Mucosa of rectum (tissue), 2 donors: ENCODE data around the gene MVB12B.
A peak's percentile ranks its signal among the peaks of the same experiment; 100 is the strongest.

Source experiments
- H3K27ac ChIP-seq, 2 donors: one replicate each; pipeline ENCODE4 v1.7.0; 2013; ENCODE audit warnings: inconsistent platforms in 2 of 2, low read depth in 2 of 2, low read length in 2 of 2
- H3K27me3 ChIP-seq, 2 donors: one replicate each; pipeline ENCODE4 v1.7.0; 2013; ENCODE audit warnings: low read length in 2 of 2; ENCODE audit not compliant: control insufficient read depth in 2 of 2, insufficient read depth in 2 of 2
- H3K36me3 ChIP-seq, 2 donors: one replicate each; pipeline ENCODE4 v1.7.0; 2013; ENCODE audit warnings: low read length in 2 of 2; ENCODE audit not compliant: control insufficient read depth in 2 of 2, insufficient read depth in 2 of 2
- H3K4me1 ChIP-seq, 2 donors: one replicate each; pipeline ENCODE4 v1.7.0; 2013; ENCODE audit warnings: low read length in 2 of 2, mild to moderate bottlenecking in 1 of 2; ENCODE audit not compliant: control insufficient read depth in 2 of 2, insufficient read depth in 2 of 2
- H3K4me3 ChIP-seq, 2 donors: one replicate each; pipeline ENCODE4 v1.7.0; 2013; ENCODE audit warnings: low read length in 2 of 2
- H3K9ac ChIP-seq, 2 donors: one replicate each; pipeline ENCODE4 v1.7.0; 2013; ENCODE audit warnings: low read length in 2 of 2, low read depth in 1 of 2, mild to moderate bottlenecking in 1 of 2
- H3K9me3 ChIP-seq, 2 donors: one replicate each; pipeline ENCODE4 v1.7.0; 2013; ENCODE audit warnings: low read length in 2 of 2; ENCODE audit not compliant: control insufficient read depth in 2 of 2
- donor health status: healthy.
- donor health status: Normal muscosa, but diverticular disease.

Gene MVB12B

DNA sequence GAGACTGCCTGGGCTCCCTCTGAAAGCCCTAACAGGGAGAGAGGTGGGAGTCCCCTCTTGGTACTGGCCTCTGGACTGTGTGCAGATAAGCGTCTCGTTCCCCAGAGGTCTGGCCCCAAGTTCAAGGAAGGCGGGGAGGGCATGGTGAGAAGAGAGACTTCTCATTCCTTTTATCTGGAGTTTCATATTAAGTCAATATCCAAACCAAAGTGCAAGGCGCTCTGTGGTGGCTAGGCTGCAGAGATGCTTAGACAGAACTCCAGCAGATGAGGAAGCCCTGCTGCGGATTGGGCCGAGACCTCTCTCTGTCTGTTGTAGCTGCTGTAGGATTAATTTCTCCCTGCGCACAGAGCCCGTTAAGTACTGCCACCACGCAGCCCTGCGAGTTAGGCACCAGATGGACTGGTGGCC is 16.0 kb downstream of the MVB12B start:
- H3K27me3 ChIP-seq = no peaks in the 10 kb centered on the region
- H3K27ac ChIP-seq = peak overlapping the region; percentile 1 to 46
- H3K4me1 ChIP-seq = peaks cover 13 to 44% of the 10 kb centered on the region in 2 donors
- no peak overlapping the region for H3K4me3 ChIP-seq
- no peaks in the 10 kb centered on the region for H3K9me3 ChIP-seq
- H3K36me3 ChIP-seq = peaks cover 0 to 9% of the 10 kb centered on the region in 2 donors
- no peak overlapping the region for H3K9ac ChIP-seq

DNA sequence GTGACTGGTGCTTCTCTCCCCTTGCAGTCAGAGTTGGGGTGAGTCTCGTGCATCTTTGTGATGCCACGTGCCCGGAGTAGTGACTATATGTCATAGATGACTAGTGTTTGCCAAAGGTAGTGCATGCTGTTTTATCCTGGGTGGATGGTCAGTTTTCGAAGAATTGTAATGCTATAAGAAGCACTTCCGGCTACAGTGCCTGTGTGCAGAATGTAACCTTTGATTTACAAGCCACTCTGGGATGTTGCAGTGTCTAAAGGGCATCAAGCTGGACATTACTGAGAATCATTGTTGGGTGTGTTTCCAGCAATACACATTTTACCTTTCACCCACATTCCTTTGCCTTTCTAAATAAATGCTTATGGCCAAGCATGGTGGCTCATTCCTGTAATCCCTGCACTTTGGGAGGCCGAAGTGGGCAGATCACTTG is 16.7 kb downstream of the MVB12B start:
- no peak overlapping the region for H3K4me3 ChIP-seq
- no peaks in the 10 kb centered on the region for H3K9me3 ChIP-seq
- H3K36me3 ChIP-seq = peaks cover 0 to 9% of the 10 kb centered on the region in 2 donors
- H3K27me3 ChIP-seq = no peaks in the 10 kb centered on the region
- peaks cover 18 to 51% of the 10 kb centered on the region in 2 donors for H3K4me1 ChIP-seq
- peak overlapping the region in 1 of 2 donors; percentile 6 for H3K27ac ChIP-seq
- H3K9ac ChIP-seq = no peak overlapping the region

DNA sequence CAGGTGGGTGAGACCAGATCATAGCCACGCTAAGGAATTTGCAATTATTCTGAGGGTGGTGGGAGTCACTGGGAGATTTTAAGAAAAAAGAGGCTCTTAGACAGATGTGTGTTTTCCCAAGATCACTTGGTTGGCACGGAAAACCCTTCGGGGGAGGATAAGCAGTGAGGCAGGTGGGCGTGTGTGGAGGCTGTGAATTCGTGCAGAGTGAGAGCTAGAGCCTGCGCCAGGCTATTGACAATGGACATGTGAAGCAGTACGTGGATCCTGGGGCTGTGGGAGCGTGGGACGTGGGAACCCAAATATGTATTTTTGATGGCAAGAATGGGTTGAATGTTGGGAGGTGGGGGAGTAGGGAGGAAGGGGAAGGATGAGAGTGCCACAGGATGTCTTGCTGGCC is 19.4 kb downstream of the MVB12B start:
- H3K36me3 ChIP-seq = peaks cover 0 to under 1% of the 10 kb centered on the region in 2 donors
- H3K4me1 ChIP-seq = peaks cover 27 to 56% of the 10 kb centered on the region in 2 donors

DNA sequence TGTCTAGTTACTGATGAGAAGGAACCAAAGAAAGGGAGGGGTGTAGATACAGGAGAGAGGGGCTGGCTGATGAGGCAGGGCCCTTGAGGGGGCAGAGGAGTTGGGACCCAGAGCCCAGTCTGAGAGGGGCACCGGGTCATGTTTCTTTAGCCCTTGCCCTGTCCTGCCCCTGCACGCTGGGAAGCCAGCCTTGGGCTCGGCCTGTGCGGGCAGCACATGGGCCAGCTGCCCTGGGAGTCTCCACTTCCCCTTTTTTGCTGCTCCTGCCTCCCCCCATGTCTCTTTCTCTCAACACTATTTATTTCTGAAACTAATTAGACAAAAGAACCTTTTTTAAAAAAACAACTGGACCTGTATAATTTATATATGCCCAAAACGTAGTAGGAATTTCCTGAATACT is 20.5 kb downstream of the MVB12B start:
- Histone ChIP-seq H3K27me3 (no peaks in the 10 kb centered on the region), H3K27ac (peak overlapping the region; percentile 85 to 91), H3K9me3 (no peaks in the 10 kb centered on the region), H3K4me1 (peaks cover 27 to 55% of the 10 kb centered on the region in 2 donors), H3K36me3 (no peaks in the 10 kb centered on the region), H3K9ac (peak overlapping the region in 1 of 2 donors; percentile 67), H3K4me3 (no peak overlapping the region)

More for the DNA sequence above, 19.4 kb downstream of the MVB12B start:
- Histone ChIP-seq H3K27me3 (no peaks in the 10 kb centered on the region), H3K9me3 (no peaks in the 10 kb centered on the region), H3K9ac (no peak overlapping the region), H3K27ac (no peak overlapping the region), H3K4me3 (no peak overlapping the region)

DNA sequence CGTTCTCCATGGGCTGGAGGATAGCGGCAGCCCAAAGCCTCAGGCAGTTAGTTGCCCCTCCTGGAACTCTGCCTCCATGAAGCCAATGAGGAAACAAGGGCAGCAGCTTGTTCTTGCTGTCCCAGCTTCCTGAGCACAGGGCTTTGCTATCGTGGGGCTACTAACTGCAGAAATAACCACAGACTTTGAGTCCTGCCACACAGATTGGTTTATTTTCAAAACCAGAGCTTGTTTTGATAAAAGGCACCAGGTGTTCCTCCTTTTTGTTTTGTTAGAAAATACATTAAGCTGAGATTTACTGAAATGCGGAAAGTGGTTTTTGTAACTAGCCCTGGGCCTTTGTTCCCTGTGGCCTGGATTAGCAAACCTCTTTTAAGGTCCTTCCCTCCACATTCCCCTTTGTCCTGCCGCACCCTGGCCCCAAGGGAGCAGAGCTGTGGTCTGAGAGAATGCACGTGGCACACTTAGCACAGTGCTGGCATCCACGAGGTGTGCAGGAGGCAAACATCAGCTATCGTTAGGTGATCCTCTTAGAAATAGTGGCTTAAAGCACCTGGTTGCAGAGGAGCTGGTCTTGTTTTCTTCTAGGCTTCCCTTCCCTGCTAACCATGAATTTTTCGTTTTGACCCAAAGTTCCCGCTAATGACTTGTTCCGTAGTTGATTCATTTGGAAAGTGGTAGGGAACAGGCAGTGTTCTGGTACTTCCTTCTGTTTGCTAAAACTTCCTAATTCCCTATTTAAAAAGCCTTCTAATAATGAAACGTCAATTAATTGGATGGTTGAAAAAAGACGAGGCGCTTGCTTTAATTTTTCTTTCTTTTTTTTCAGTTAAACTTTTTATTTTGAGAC is 21.5 kb downstream of the MVB12B start:
- H3K9ac ChIP-seq = peak overlapping the region; percentile 49 to 67
- H3K27ac ChIP-seq = peak overlapping the region; percentile 85 to 91
- no peaks in the 10 kb centered on the region for H3K27me3 ChIP-seq
- peaks cover 25 to 53% of the 10 kb centered on the region in 2 donors for H3K4me1 ChIP-seq
- H3K9me3 ChIP-seq = no peaks in the 10 kb centered on the region
- H3K36me3 ChIP-seq = no peaks in the 10 kb centered on the region
- H3K4me3 ChIP-seq = peak overlapping the region in 1 of 2 donors; percentile 20

DNA sequence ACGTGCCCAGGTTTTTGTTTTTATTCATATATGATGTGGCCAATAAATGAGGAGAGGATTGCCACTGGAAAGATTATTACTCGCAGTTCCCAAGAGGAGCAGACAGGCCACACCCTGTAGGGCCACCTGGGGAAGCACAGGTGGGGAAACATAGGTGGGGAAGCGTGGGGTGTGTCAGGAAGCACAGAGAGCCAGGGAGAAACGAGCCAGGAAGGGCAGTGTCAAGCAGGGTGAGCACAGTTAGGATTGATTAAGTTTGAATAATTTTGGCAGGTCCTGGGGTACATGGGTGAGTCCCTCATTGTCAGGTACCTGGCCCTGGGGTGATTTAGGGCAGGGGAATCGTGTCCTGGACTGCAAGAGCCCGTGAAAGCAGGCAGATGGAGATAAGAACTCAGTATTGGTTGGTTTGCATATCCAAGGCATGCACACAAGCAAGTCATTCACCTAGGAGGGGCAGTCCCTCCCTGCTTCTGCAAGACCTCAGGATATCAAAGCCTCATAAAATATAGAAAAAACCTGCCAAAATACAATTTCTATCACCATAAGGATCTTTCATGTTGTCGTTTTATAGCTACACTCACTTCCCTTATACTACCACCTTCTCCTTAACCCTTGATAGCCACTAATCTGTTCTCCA is 22.4 kb downstream of the MVB12B start:
- peak overlapping the region; percentile 52 to 69 for H3K9ac ChIP-seq
- H3K36me3 ChIP-seq = no peaks in the 10 kb centered on the region
- peak overlapping the region in 1 of 2 donors; percentile 65 for H3K4me3 ChIP-seq
- H3K4me1 ChIP-seq = peaks cover 29 to 53% of the 10 kb centered on the region in 2 donors
- no peaks in the 10 kb centered on the region for H3K9me3 ChIP-seq
- H3K27me3 ChIP-seq = no peaks in the 10 kb centered on the region
- peak overlapping the region; percentile 85 to 91 for H3K27ac ChIP-seq

DNA sequence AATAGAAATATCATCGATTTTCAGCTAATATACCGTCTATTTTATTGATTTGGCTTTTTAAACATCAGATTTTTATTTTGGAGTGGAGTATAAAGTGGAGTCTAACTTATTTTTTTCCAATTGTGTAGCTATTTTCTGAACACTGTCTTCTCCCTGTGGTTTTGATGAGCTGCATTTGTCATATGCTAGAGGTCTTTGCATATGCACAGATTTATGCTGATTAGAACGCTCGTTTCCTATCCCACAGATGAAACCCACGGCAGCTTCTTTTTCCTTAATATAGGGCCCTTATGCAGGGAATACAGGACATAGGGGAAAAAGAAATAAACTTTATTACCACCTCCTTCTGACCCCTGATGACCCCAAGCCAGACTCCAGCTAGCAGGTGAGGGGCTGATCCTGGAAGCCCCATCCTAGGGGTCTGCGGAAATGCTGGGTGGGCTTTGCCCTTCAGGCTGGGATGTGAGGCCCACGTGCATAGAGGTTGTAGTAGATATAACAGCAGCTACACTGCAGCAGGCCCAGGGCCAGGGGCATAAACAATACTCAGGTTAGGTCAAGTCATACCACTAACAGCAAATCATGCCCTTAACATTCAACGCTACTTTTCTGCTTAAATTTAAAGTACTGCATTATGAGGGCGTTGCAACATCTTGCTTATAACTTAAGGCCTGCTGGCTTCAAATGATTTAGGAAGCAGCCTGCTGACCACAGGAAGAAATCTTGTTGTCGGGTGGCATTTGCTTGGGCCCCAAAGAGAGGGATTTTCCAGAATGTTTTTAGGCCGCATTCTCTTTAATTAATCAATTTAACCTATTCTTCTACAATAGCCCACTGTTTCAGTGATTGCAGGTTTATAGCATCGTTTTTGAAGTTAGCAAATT is 28.5 kb downstream of the MVB12B start:
- H3K27ac ChIP-seq = peak overlapping the region in 1 of 2 donors; percentile 2
- no peaks in the 10 kb centered on the region for H3K9me3 ChIP-seq
- H3K27me3 ChIP-seq = no peaks in the 10 kb centered on the region
- no peak overlapping the region for H3K4me3 ChIP-seq
- no peaks in the 10 kb centered on the region for H3K36me3 ChIP-seq
- no peak overlapping the region for H3K9ac ChIP-seq
- peaks cover 12 to 19% of the 10 kb centered on the region in 2 donors for H3K4me1 ChIP-seq

DNA sequence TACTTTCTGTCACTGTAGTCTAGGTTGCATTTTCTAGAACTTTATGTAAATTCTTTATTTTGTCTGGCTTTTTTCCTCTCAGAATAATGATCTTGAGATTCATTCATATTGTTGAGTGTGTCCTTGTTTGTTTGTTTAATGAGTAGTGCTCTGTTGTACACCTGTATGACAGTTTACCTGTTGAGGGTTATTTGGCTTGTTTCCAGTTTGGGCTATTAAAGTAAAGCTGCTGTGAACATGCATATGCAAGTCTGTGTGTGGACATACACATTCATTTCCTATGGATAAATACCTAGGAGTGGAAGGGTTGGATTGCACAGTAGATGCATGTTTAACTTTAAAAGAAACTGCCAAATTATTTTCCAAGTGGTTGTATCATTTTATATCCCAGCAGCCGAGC is 30.4 kb downstream of the MVB12B start:
- H3K9me3 ChIP-seq = peaks cover 0 to 7% of the 10 kb centered on the region in 2 donors
- H3K27ac ChIP-seq = no peak overlapping the region
- H3K9ac ChIP-seq = no peak overlapping the region
- H3K4me3 ChIP-seq = no peak overlapping the region
- H3K36me3 ChIP-seq = no peaks in the 10 kb centered on the region
- H3K27me3 ChIP-seq = no peaks in the 10 kb centered on the region
- H3K4me1 ChIP-seq = peaks cover 9 to 18% of the 10 kb centered on the region in 2 donors

DNA sequence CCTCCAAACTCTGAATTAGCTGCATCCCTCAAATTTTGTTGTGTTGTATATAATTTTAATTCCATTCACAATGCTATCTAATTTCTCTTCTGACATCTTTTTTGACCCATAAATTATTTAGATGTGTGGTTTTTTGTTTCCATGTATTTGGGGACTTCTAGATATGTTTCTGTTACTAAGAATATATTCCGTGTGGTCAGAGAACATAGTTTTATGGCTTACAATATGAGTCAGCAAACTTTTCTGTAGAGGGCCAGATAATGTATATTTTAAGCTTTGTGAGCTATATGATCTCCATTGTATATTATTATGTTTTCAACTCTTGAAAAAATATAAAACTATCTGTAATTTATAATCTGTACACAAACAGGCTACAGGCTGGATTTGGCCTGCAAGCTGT is 33.4 kb downstream of the MVB12B start:
- H3K27me3 ChIP-seq = no peaks in the 10 kb centered on the region
- no peaks in the 10 kb centered on the region for H3K36me3 ChIP-seq
- peaks cover 0 to 7% of the 10 kb centered on the region in 2 donors for H3K9me3 ChIP-seq
- peaks cover 11 to 22% of the 10 kb centered on the region in 2 donors for H3K4me1 ChIP-seq
- no peak overlapping the region for H3K4me3 ChIP-seq
- no peak overlapping the region for H3K27ac ChIP-seq
- H3K9ac ChIP-seq = no peak overlapping the region
